Ascending aorta (tissue), 2 donors: ENCODE data around the gene FDX2. TPM values are rescaled to one million over a fixed set of nuclear protein-coding genes. Genes with fewer than 3 reads are reported as not detected.

Experiments
- DNase-seq, 2 donors: peaks; one replicate each; pipeline ENCODE4 v3.0.0-alpha.2; 2019; ENCODE audit warnings: low spot score in 2 of 2
- H3K27ac ChIP-seq, 2 donors: fragments of 200-600 bp; sonication (generic); one replicate each; pipeline ENCODE4 v1.5.1; 2016 to 2017; ENCODE audit warnings: mild to moderate bottlenecking in 1 of 2
- H3K27me3 ChIP-seq: fragments of 200-600 bp; sonication (generic); one replicate; pipeline ENCODE4 v1.5.1; 2017
- H3K36me3 ChIP-seq, 2 donors: fragments of 200-600 bp; sonication (generic); one replicate each; pipeline ENCODE4 v1.5.1; 2016
- H3K4me1 ChIP-seq, 2 donors: fragments of 200-600 bp; sonication (generic); one replicate each; pipeline ENCODE4 v1.5.1; 2016 to 2017; ENCODE audit warnings: mild to moderate bottlenecking in 1 of 2
- H3K4me3 ChIP-seq, 2 donors: fragments of 200-600 bp; sonication (generic); one replicate each; pipeline ENCODE4 v1.5.1; 2016 to 2017; ENCODE audit warnings: mild to moderate bottlenecking in 1 of 2
- H3K9me3 ChIP-seq, 2 donors: fragments of 200-600 bp; sonication (generic); one replicate each; pipeline ENCODE4 v1.5.1; 2016
- intact Hi-C: fragments of 100-400 bp; cut with DNase I; formaldehyde crosslinking; loops from one replicate; pipeline ENCODE4 v1.15.1; 2023
- total RNA-seq: library from RNA; depleted of rRNA; stranded (reverse); fragments of >200 nt; gene quantifications from one replicate; pipeline ENCODE4 v1.1.0, GENCODE V29; 2016
- TF ChIP-seq, protein P1 (sequence below), 3 experiments: fragments of 200-600 bp in 2 of 3; fragments of 450-650 bp in 1 of 3; sonication (generic) in 2 of 3; IDR thresholded peaks; one replicate each; pipeline ENCODE4 v1.5.1; 2016 to 2019; ENCODE audit warnings: antibody characterized with exemption in 3 of 3, mild to moderate bottlenecking in 1 of 3, moderate library complexity in 1 of 3

The FDX2 gene
- total RNA-seq, 1 donor from 2014 or later: 16.8 TPM

- no peaks in the 10 kb centered on the region for H3K9me3 ChIP-seq
- no peak overlapping the region for H3K4me3 ChIP-seq
- peaks cover 3 to 30% of the 10 kb centered on the region in 2 donors for H3K4me1 ChIP-seq
- peaks cover 15% of the 10 kb centered on the region for H3K27me3 ChIP-seq
- H3K36me3 ChIP-seq: no peaks in the 10 kb centered on the region
- TF ChIP-seq, protein P1, sequence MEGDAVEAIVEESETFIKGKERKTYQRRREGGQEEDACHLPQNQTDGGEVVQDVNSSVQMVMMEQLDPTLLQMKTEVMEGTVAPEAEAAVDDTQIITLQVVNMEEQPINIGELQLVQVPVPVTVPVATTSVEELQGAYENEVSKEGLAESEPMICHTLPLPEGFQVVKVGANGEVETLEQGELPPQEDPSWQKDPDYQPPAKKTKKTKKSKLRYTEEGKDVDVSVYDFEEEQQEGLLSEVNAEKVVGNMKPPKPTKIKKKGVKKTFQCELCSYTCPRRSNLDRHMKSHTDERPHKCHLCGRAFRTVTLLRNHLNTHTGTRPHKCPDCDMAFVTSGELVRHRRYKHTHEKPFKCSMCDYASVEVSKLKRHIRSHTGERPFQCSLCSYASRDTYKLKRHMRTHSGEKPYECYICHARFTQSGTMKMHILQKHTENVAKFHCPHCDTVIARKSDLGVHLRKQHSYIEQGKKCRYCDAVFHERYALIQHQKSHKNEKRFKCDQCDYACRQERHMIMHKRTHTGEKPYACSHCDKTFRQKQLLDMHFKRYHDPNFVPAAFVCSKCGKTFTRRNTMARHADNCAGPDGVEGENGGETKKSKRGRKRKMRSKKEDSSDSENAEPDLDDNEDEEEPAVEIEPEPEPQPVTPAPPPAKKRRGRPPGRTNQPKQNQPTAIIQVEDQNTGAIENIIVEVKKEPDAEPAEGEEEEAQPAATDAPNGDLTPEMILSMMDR (IDR thresholded peaks at IDR 0.05): no peak
- intact Hi-C loops: no loop called here
- no peak overlapping the region for H3K27ac ChIP-seq
- DNase-seq: no peak
Observed at GRCh38 chr19:10293637-10294367, 22.0 kb downstream of the FDX2 start.

- TF ChIP-seq, protein P1 (IDR thresholded peaks at IDR 0.05): no peak
- Histone ChIP-seq H3K36me3 (no peaks in the 10 kb centered on the region), H3K4me1 (peaks cover 3 to 30% of the 10 kb centered on the region in 2 donors), H3K27ac (no peak overlapping the region), H3K27me3 (peaks cover 15% of the 10 kb centered on the region), H3K9me3 (no peaks in the 10 kb centered on the region), H3K4me3 (peak overlapping the region; percentile 43 to 62)
- DNase-seq: no peak
- intact Hi-C loops: no loop called here
Observed at GRCh38 chr19:10292789-10293636, 22.8 kb downstream of the FDX2 start.

DNA sequence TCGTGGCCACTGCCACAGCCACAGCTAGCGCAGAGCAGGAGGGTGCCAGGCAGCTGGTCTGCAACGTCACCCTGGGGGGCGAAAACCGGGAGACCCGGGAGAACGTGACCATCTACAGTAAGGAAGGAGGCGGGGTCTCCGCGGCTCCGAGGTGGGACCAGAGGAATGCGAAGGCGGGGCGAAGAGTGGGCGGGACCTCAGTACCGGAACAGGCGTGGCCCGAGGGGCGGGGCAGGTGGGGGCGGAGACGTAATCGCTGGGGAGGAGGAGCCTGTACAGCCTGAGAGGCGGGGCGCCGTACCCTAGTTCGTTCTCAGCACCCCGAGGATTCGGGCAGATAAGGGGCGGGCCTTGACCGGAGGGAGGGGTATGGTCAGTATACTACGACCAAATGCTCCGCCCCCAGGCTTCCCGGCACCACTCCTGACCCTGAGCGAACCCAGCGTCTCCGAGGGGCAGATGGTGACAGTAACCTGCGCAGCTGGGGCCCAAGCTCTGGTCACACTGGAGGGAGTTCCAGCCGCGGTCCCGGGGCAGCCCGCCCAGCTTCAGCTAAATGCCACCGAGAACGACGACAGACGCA is 23.5 kb downstream of the FDX2 start:
- TF ChIP-seq, protein P1 (IDR thresholded peaks at IDR 0.05): no peak
- DNase-seq: peak; percentile 36 to 78
- intact Hi-C loops: no loop called here
- H3K9me3 ChIP-seq: no peaks in the 10 kb centered on the region
- peak overlapping the region; percentile 43 to 62 for H3K4me3 ChIP-seq
- H3K4me1 ChIP-seq: peaks cover 4 to 30% of the 10 kb centered on the region in 2 donors
- H3K27ac ChIP-seq: no peak overlapping the region
- peaks cover 19% of the 10 kb centered on the region for H3K27me3 ChIP-seq
- H3K36me3 ChIP-seq: no peaks in the 10 kb centered on the region

DNA sequence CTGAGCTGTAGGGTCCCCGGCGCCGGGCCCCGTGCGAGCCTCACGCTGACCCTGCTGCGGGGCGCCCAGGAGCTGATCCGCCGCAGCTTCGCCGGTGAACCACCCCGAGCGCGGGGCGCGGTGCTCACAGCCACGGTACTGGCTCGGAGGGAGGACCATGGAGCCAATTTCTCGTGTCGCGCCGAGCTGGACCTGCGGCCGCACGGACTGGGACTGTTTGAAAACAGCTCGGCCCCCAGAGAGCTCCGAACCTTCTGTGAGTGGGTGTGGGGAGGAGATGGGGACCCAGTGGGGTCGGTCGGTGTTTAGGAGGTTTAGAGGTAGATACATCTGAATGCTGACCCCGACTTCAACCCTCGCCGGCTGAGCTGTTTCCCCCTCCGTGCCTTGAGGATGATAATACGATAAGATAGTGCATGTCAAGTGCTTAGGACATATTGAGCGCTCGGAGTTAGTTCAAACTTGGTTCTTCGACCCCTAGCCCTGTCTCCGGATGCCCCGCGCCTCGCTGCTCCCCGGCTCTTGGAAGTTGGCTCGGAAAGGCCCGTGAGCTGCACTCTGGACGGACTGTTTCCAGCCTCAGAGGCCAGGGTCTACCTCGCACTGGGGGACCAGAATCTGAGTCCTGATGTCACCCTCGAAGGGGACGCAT is 24.1 kb downstream of the FDX2 start:
- Histone ChIP-seq H3K27me3 (peaks cover 19% of the 10 kb centered on the region), H3K9me3 (no peaks in the 10 kb centered on the region), H3K4me3 (peak overlapping the region; percentile 43 to 62), H3K27ac (no peak overlapping the region), H3K36me3 (no peaks in the 10 kb centered on the region), H3K4me1 (peaks cover 9 to 34% of the 10 kb centered on the region in 2 donors)
- intact Hi-C loops: no loop called here
- no peak for DNase-seq
- TF ChIP-seq, protein P1 (IDR thresholded peaks at IDR 0.05): no peak

DNA sequence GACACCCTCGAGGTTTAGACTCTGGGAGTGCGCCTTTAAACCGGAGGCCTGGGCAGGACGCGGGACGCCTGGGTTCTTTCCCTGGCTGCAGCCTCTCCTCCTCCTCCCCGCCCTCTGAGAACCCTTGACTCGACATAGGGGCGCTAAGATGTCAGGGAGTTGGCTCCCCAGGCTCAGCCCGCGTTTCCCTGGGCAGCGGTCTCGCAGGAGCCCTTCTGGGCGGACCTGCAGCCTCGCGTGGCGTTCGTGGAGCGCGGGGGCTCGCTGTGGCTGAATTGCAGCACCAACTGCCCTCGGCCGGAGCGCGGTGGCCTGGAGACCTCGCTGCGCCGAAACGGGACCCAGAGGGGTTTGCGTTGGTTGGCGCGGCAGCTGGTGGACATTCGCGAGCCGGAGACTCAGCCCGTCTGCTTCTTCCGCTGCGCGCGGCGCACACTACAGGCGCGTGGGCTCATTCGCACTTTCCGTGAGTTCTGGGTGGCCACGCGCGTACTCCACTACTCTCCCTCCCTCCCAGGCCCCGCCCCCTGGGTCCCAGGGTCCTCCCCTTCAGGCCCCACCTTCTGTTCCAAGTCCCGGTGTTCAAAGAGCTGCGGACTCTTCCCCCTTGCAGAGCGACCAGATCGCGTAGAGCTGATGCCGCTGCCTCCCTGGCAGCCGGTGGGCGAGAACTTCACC is 24.8 kb downstream of the FDX2 start:
- no peak for DNase-seq
- intact Hi-C loops: no loop called here
- TF ChIP-seq, protein P1 (IDR thresholded peaks at IDR 0.05): no peak
- no peaks in the 10 kb centered on the region for H3K36me3 ChIP-seq
- peak overlapping the region; percentile 43 to 62 for H3K4me3 ChIP-seq
- no peak overlapping the region for H3K27ac ChIP-seq
- peaks cover 9 to 34% of the 10 kb centered on the region in 2 donors for H3K4me1 ChIP-seq
- no peaks in the 10 kb centered on the region for H3K9me3 ChIP-seq
- H3K27me3 ChIP-seq: peaks cover 19% of the 10 kb centered on the region
